HAP-1 (cell line): Measurements from ENCODE around the gene MYO16.

Source experiments
- DNase-seq, 2 experiments: peaks; one replicate each; pipeline ENCODE4 v3.0.0-alpha.2; 2016 to 2020; ENCODE audit warnings: low spot score in 2 of 2
- H3K27me3 ChIP-seq: fragments of 250-450 bp; sonication (Bioruptor Pico); 2 replicates; pipeline ENCODE4 v1.5.1; 2020; ENCODE audit warnings: low read depth, mild to moderate bottlenecking, moderate library complexity
- H3K36me3 ChIP-seq: fragments of 250-450 bp; sonication (Bioruptor Pico); replicated peaks from 2 replicates; pipeline ENCODE4 v1.5.1; 2020; ENCODE audit warnings: mild to moderate bottlenecking
- H3K4me1 ChIP-seq: fragments of 250-450 bp; sonication (Bioruptor Pico); 2 replicates; pipeline ENCODE4 v1.5.1; 2020; ENCODE audit warnings: mild to moderate bottlenecking
- H3K4me3 ChIP-seq: fragments of 250-450 bp; sonication (Bioruptor Pico); 2 replicates; pipeline ENCODE4 v1.5.1; 2020; ENCODE audit warnings: mild to moderate bottlenecking, moderate library complexity
- H3K9me3 ChIP-seq: fragments of 250-450 bp; sonication (Bioruptor Pico); 2 replicates; pipeline ENCODE4 v1.5.1; 2020; ENCODE audit warnings: mild to moderate bottlenecking, moderate library complexity
- in situ Hi-C: fragments of 300-500 bp; cut with MboI; formaldehyde crosslinking; loops from 3 replicates; pipeline ENCODE4 v1.14.3; 2020; ENCODE audit warnings: low sequenced_read_pairs, inconsistent platforms, mixed read lengths

The MYO16 gene

GRCh38 chr13:108733022-108733560, 103.7 kb downstream of the MYO16 start:
- no peaks in the 10 kb centered on the region for H3K9me3 ChIP-seq
- no peaks in the 10 kb centered on the region for H3K4me1 ChIP-seq

GRCh38 chr13:108734676-108735075, 105.3 kb downstream of the MYO16 start:
- Histone ChIP-seq H3K36me3 (no peaks in the 10 kb centered on the region), H3K9me3 (no peaks in the 10 kb centered on the region), H3K27me3 (no peaks in the 10 kb centered on the region), H3K4me1 (no peaks in the 10 kb centered on the region), H3K4me3 (no peak overlapping the region)
- DNase-seq = no peak
- in situ Hi-C loops = no loop called here

More at GRCh38 chr13:108733022-108733560, 103.7 kb downstream of the MYO16 start:
- Histone ChIP-seq H3K27me3 (no peaks in the 10 kb centered on the region), H3K4me3 (no peak overlapping the region), H3K36me3 (no peaks in the 10 kb centered on the region)
- DNase-seq = no peak
- in situ Hi-C loops = no loop called here

GRCh38 chr13:108741930-108742329, 112.5 kb downstream of the MYO16 start:
- no peak for DNase-seq
- in situ Hi-C loops = no loop called here

GRCh38 chr13:108742701-108743451, 113.5 kb downstream of the MYO16 start:
- H3K27me3 ChIP-seq = no peaks in the 10 kb centered on the region
- H3K4me3 ChIP-seq = no peak overlapping the region
- DNase-seq = no peak
- H3K9me3 ChIP-seq = no peaks in the 10 kb centered on the region
- in situ Hi-C loops = no loop called here
- H3K4me1 ChIP-seq = no peaks in the 10 kb centered on the region
- no peaks in the 10 kb centered on the region for H3K36me3 ChIP-seq

More at GRCh38 chr13:108741930-108742329, 112.5 kb downstream of the MYO16 start:
- Histone ChIP-seq H3K27me3 (no peaks in the 10 kb centered on the region), H3K36me3 (no peaks in the 10 kb centered on the region), H3K4me1 (no peaks in the 10 kb centered on the region), H3K4me3 (no peak overlapping the region), H3K9me3 (no peaks in the 10 kb centered on the region)

GRCh38 chr13:108743522-108743921, 114.1 kb downstream of the MYO16 start:
- no peaks in the 10 kb centered on the region for H3K27me3 ChIP-seq
- H3K9me3 ChIP-seq = no peaks in the 10 kb centered on the region
- DNase-seq = no peak
- no peaks in the 10 kb centered on the region for H3K36me3 ChIP-seq
- H3K4me3 ChIP-seq = no peak overlapping the region
- in situ Hi-C loops = no loop called here
- no peaks in the 10 kb centered on the region for H3K4me1 ChIP-seq

- Histone ChIP-seq H3K36me3 (no peaks in the 10 kb centered on the region), H3K4me3 (no peak overlapping the region), H3K4me1 (no peaks in the 10 kb centered on the region), H3K27me3 (no peaks in the 10 kb centered on the region), H3K9me3 (no peaks in the 10 kb centered on the region)
- in situ Hi-C loops = no loop called here
- DNase-seq = no peak
These were observed 118.4 kb downstream of the MYO16 start for GRCh38 chr13:108747843-108748242.

- no peaks in the 10 kb centered on the region for H3K36me3 ChIP-seq
- no peaks in the 10 kb centered on the region for H3K27me3 ChIP-seq
- no peak overlapping the region for H3K4me3 ChIP-seq
- H3K4me1 ChIP-seq = no peaks in the 10 kb centered on the region
- H3K9me3 ChIP-seq = no peaks in the 10 kb centered on the region
- DNase-seq = no peak
- in situ Hi-C loops = no loop called here
These were observed 122.9 kb downstream of the MYO16 start for GRCh38 chr13:108752276-108752675.

- DNase-seq = no peak
- Histone ChIP-seq H3K27me3 (no peaks in the 10 kb centered on the region), H3K36me3 (no peaks in the 10 kb centered on the region), H3K9me3 (no peaks in the 10 kb centered on the region), H3K4me1 (no peaks in the 10 kb centered on the region), H3K4me3 (no peak overlapping the region)
- in situ Hi-C loops = no loop called here
These were observed 125.7 kb downstream of the MYO16 start for GRCh38 chr13:108755083-108755482.

GRCh38 chr13:108760129-108760528, 130.7 kb downstream of the MYO16 start:
- Histone ChIP-seq H3K4me1 (no peaks in the 10 kb centered on the region), H3K27me3 (no peaks in the 10 kb centered on the region), H3K36me3 (no peaks in the 10 kb centered on the region), H3K9me3 (no peaks in the 10 kb centered on the region; the same call in 1 of the 2 replicates), H3K4me3 (no peak overlapping the region)
- no peak for DNase-seq
- in situ Hi-C loops = no loop called here

GRCh38 chr13:108760541-108760940, 131.1 kb downstream of the MYO16 start:
- no peak for DNase-seq
- no peak overlapping the region for H3K4me3 ChIP-seq
- in situ Hi-C loops = no loop called here
- no peaks in the 10 kb centered on the region for H3K27me3 ChIP-seq
- H3K4me1 ChIP-seq = no peaks in the 10 kb centered on the region
- no peaks in the 10 kb centered on the region for H3K36me3 ChIP-seq
- no peaks in the 10 kb centered on the region; the same call in 1 of the 2 replicates for H3K9me3 ChIP-seq

GRCh38 chr13:108768035-108768434, 138.6 kb downstream of the MYO16 start:
- no peaks in the 10 kb centered on the region for H3K4me1 ChIP-seq
- in situ Hi-C loops = no loop called here
- no peak overlapping the region for H3K4me3 ChIP-seq
- H3K36me3 ChIP-seq = no peaks in the 10 kb centered on the region
- DNase-seq = no peak
- no peaks in the 10 kb centered on the region for H3K27me3 ChIP-seq
- H3K9me3 ChIP-seq = no peaks in the 10 kb centered on the region; the same call in 1 of the 2 replicates

- no peaks in the 10 kb centered on the region; the same call in 1 of the 2 replicates for H3K9me3 ChIP-seq
- no peak overlapping the region for H3K4me3 ChIP-seq
- in situ Hi-C loops = no loop called here
- H3K27me3 ChIP-seq = no peaks in the 10 kb centered on the region
- no peaks in the 10 kb centered on the region for H3K36me3 ChIP-seq
- H3K4me1 ChIP-seq = no peaks in the 10 kb centered on the region
- no peak for DNase-seq
These were observed 140.0 kb downstream of the MYO16 start for GRCh38 chr13:108769213-108770070.

GRCh38 chr13:108775597-108775996, 146.2 kb downstream of the MYO16 start:
- no peaks in the 10 kb centered on the region for H3K4me1 ChIP-seq
- DNase-seq = no peak
- H3K9me3 ChIP-seq = no peaks in the 10 kb centered on the region
- H3K4me3 ChIP-seq = no peak overlapping the region
- H3K36me3 ChIP-seq = no peaks in the 10 kb centered on the region
- H3K27me3 ChIP-seq = no peaks in the 10 kb centered on the region
- in situ Hi-C loops = no loop called here

- no peaks in the 10 kb centered on the region for H3K36me3 ChIP-seq
- no peak overlapping the region for H3K4me3 ChIP-seq
- DNase-seq = no peak
- no peaks in the 10 kb centered on the region for H3K4me1 ChIP-seq
- H3K9me3 ChIP-seq = no peaks in the 10 kb centered on the region
- H3K27me3 ChIP-seq = no peaks in the 10 kb centered on the region
- in situ Hi-C loops = no loop called here
These were observed 147.2 kb downstream of the MYO16 start for GRCh38 chr13:108776650-108777049.
